Prostate gland (tissue), 2 donors: ENCODE data around the gene MCF2L2. TPM values are rescaled to one million over a fixed set of nuclear protein-coding genes. Genes with fewer than 3 reads are reported as not detected.

Experiments used
- DNase-seq: peaks from one replicate; pipeline ENCODE4 v3.0.0-alpha.2; 2019; ENCODE audit warnings: low spot score
- H3K27ac ChIP-seq, 2 donors: fragments of 200-600 bp; sonication (generic); 2 replicates each; pipeline ENCODE4 v1.5.1; 2017 to 2019
- H3K27me3 ChIP-seq: fragments of 200-600 bp; sonication (generic); replicated peaks from 2 replicates; pipeline ENCODE4 v1.5.1; 2019; ENCODE audit not compliant: insufficient read depth
- H3K36me3 ChIP-seq, 2 donors: fragments of 200-600 bp; sonication (generic); 1 replicate in 1 of 2; 2 replicates in 1 of 2; pipeline versions ENCODE4 v1.5.1 to v1.8.1; 2017 to 2019
- H3K4me1 ChIP-seq: fragments of 200-600 bp; sonication (generic); replicated peaks from 2 replicates; pipeline ENCODE4 v1.5.1; 2019
- H3K4me3 ChIP-seq, 2 donors: fragments of 200-600 bp; sonication (generic); 2 replicates each; pipeline ENCODE4 v1.5.1; 2017 to 2019
- H3K9me3 ChIP-seq: fragments of 200-600 bp; sonication (generic); 2 replicates; pipeline ENCODE4 v1.5.1; 2017
- CTCF ChIP-seq, 4 experiments: fragments of 200-600 bp in 2 of 4; fragments of 450-650 bp in 2 of 4; sonication (generic) in 2 of 4; IDR thresholded peaks; 1 replicate in 3 of 4; 2 replicates in 1 of 4; pipeline ENCODE4 v1.5.1; 2016 to 2019; ENCODE audit warnings: antibody characterized with exemption in 4 of 4, mild to moderate bottlenecking in 2 of 4, moderate library complexity in 2 of 4
- POLR2A ChIP-seq: fragments of 450-650 bp; IDR thresholded peaks from one replicate; pipeline ENCODE4 v1.6.1; 2016; ENCODE audit warnings: antibody characterized with exemption, mild to moderate bottlenecking
- POLR2AphosphoS5 ChIP-seq: sonication (generic); formaldehyde crosslinking; IDR thresholded peaks from one replicate; pipeline ENCODE4 v1.6.1; 2017; ENCODE audit warnings: antibody characterized with exemption
- WGBS: methylation state at CpG from one replicate; pipeline ENCODE4 v1.1.5; 2018; 5-methylcytosine and 5-hydroxymethylcytosine counted together
- intact Hi-C: fragments of 100-400 bp; cut with DNase I; formaldehyde crosslinking; loops from one replicate; pipeline ENCODE4 v1.14.2; 2022
- total RNA-seq, 2 donors: library from RNA; depleted of rRNA; stranded (reverse); fragments of >200 nt; gene quantifications; one replicate each; pipeline ENCODE4 v1.1.0, GENCODE V29; 2016

MCF2L2 gene
- total RNA-seq, 2 donors from 2014 or later, result 0.41 to 4.0 TPM

- DNase-seq, result no peak
- intact Hi-C loops, result no loop called here
- no peak for TF ChIP-seq POLR2AphosphoS5
- no peak for TF ChIP-seq POLR2A
- no peak for TF ChIP-seq CTCF (IDR thresholded peaks at IDR 0.05)
- 89% methylated on average over 6 of the region's 6 CpGs for WGBS
- Histone ChIP-seq H3K4me1 (no peaks in the 10 kb centered on the region), H3K36me3 (no peaks in the 10 kb centered on the region), H3K27ac (no peak overlapping the region), H3K4me3 (no peak overlapping the region), H3K27me3 (no peaks in the 10 kb centered on the region), H3K9me3 (no peaks in the 10 kb centered on the region)
These were observed 9.5 kb upstream of the MCF2L2 start for GRCh38 chr3:183437666-183438564.

GRCh38 chr3:183437061-183437460, 8.6 kb upstream of the MCF2L2 start:
- Histone ChIP-seq H3K4me1 (no peaks in the 10 kb centered on the region), H3K36me3 (no peaks in the 10 kb centered on the region), H3K4me3 (no peak overlapping the region), H3K27ac (no peak overlapping the region), H3K27me3 (no peaks in the 10 kb centered on the region), H3K9me3 (no peaks in the 10 kb centered on the region)
- 100% methylated on average over 1 of the region's 1 CpG for WGBS
- DNase-seq, result no peak
- intact Hi-C loops, result no loop called here
- TF ChIP-seq POLR2A (no peak), CTCF (IDR thresholded peaks at IDR 0.05) (no peak), POLR2AphosphoS5 (no peak)

- WGBS, result 53% methylated on average over 1 of the region's 1 CpG
- H3K27me3 ChIP-seq, result no peaks in the 10 kb centered on the region
- H3K4me3 ChIP-seq, result no peak overlapping the region
- no peaks in the 10 kb centered on the region for H3K36me3 ChIP-seq
- H3K9me3 ChIP-seq, result no peaks in the 10 kb centered on the region
- no peak for DNase-seq
- H3K4me1 ChIP-seq, result no peaks in the 10 kb centered on the region
- TF ChIP-seq POLR2A, result no peak
- no peak for TF ChIP-seq CTCF (IDR thresholded peaks at IDR 0.05)
- no peak for TF ChIP-seq POLR2AphosphoS5
- H3K27ac ChIP-seq, result no peak overlapping the region
- intact Hi-C loops, result no loop called here
These were observed 7.2 kb upstream of the MCF2L2 start for GRCh38 chr3:183435661-183436060.

GRCh38 chr3:183434992-183435391, 6.6 kb upstream of the MCF2L2 start:
- intact Hi-C loops, result no loop called here
- Histone ChIP-seq H3K4me3 (no peak overlapping the region), H3K36me3 (no peaks in the 10 kb centered on the region), H3K27ac (no peak overlapping the region), H3K9me3 (no peaks in the 10 kb centered on the region), H3K4me1 (no peaks in the 10 kb centered on the region), H3K27me3 (no peaks in the 10 kb centered on the region)
- TF ChIP-seq POLR2AphosphoS5, result no peak
- no peak for TF ChIP-seq CTCF (IDR thresholded peaks at IDR 0.05)
- no peak for TF ChIP-seq POLR2A
- 65% methylated on average over 2 of the region's 2 CpGs for WGBS
- no peak for DNase-seq

- WGBS, result 28% methylated on average over 9 of the region's 9 CpGs
- Histone ChIP-seq H3K9me3 (no peaks in the 10 kb centered on the region), H3K4me3 (no peak overlapping the region), H3K4me1 (no peaks in the 10 kb centered on the region), H3K27me3 (no peaks in the 10 kb centered on the region), H3K27ac (no peak overlapping the region), H3K36me3 (no peaks in the 10 kb centered on the region)
- no peak for TF ChIP-seq POLR2AphosphoS5
- no peak for TF ChIP-seq CTCF (IDR thresholded peaks at IDR 0.05)
- no peak for TF ChIP-seq POLR2A
- intact Hi-C loops, result no loop called here
- no peak for DNase-seq
These were observed 6.1 kb upstream of the MCF2L2 start for GRCh38 chr3:183434503-183434902.
